DOHH2 (cell line): Measurements from ENCODE around the gene ZRANB1.

Experiments used
- CTCF ChIP-seq: fragments of 200-600 bp; sonication (generic); IDR thresholded peaks from one replicate; pipeline ENCODE4 v1.5.1; 2014; ENCODE audit warnings: antibody characterized with exemption, mild to moderate bottlenecking, low read depth, low read length; ENCODE audit not compliant: poor library complexity, severe bottlenecking
- EZH2phosphoT487 ChIP-seq: fragments of 200-600 bp; sonication (generic); IDR thresholded peaks from 2 replicates; pipeline ENCODE4 v1.6.1; 2017; ENCODE audit warnings: borderline replicate concordance, mild to moderate bottlenecking, antibody characterized with exemption, low read length, moderate library complexity, mixed read lengths

- TF ChIP-seq CTCF (no peak), EZH2phosphoT487 (no peak)
Measured at GRCh38 chr10:125021686-125022344, 79.9 kb downstream of the ZRANB1 start.
